GM12875 (cell line): ENCODE data around the gene MMEL1.

Experiments
- H3K4me3 ChIP-seq: one replicate; pipeline ENCODE4 v1.5.1; 2011; ENCODE audit warnings: low read depth, low read length, control low read depth
- CTCF ChIP-seq: IDR thresholded peaks from 2 replicates; pipeline ENCODE4 v1.5.1; 2011; ENCODE audit warnings: low read depth, mild to moderate bottlenecking, control low read depth, inconsistent platforms, low read length, moderate library complexity, borderline replicate concordance; ENCODE audit not compliant: insufficient read depth

The MMEL1 gene

GRCh38 chr1:2543543-2544092, 89.2 kb downstream of the MMEL1 start:
- TF ChIP-seq CTCF: no peak
- no peak overlapping the region for H3K4me3 ChIP-seq

GRCh38 chr1:2542246-2542915, 90.4 kb downstream of the MMEL1 start:
- H3K4me3 ChIP-seq: no peak overlapping the region
- TF ChIP-seq CTCF: no peak

- no peak overlapping the region for H3K4me3 ChIP-seq
- TF ChIP-seq CTCF: no peak
Observed at GRCh38 chr1:2541619-2542245, 91.1 kb downstream of the MMEL1 start.

GRCh38 chr1:2540816-2541492, 91.9 kb downstream of the MMEL1 start:
- TF ChIP-seq CTCF: no peak
- no peak overlapping the region for H3K4me3 ChIP-seq
